ENCODE data around the gene COL23A1. TPM values are rescaled to one million over a fixed set of nuclear protein-coding genes. Genes with fewer than 3 reads are reported as not detected.

The COL23A1 gene
- total RNA-seq, 1 donor from 2014 or later, result 4.3 TPM

DNA sequence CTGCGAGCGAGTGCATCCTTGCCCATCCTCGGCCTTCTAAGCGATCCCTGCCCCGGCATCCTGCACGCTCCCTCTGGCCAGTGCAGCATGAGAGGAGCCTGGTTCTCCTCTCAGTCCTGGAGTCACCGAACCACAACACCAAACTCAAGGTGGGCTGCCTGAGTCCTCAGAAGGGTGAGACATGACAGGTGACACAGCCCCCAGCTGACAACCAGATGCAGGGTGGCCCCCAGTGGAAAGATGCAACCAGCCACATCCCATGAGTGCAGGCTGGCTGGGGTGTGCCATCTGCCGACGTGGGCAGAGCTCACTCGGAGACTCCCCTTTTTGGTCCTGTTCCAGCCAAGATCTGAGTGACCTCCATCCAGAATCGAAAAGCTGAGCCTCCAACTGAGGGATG is 58.4 kb downstream of the COL23A1 start:
- no peak for DNase-seq (ENCODE audit: low spot score in 2 of 2)
- intact Hi-C loops (cut with DNase I), result no loop called here
- Histone ChIP-seq H3K9me3 (no peaks in the 10 kb centered on the region), H3K27ac (no peak overlapping the region), H3K36me3 (no peaks in the 10 kb centered on the region), H3K27me3 (no peaks in the 10 kb centered on the region), H3K4me3 (no peak overlapping the region), H3K4me1 (no peaks in the 10 kb centered on the region)
- TF ChIP-seq, protein P1, sequence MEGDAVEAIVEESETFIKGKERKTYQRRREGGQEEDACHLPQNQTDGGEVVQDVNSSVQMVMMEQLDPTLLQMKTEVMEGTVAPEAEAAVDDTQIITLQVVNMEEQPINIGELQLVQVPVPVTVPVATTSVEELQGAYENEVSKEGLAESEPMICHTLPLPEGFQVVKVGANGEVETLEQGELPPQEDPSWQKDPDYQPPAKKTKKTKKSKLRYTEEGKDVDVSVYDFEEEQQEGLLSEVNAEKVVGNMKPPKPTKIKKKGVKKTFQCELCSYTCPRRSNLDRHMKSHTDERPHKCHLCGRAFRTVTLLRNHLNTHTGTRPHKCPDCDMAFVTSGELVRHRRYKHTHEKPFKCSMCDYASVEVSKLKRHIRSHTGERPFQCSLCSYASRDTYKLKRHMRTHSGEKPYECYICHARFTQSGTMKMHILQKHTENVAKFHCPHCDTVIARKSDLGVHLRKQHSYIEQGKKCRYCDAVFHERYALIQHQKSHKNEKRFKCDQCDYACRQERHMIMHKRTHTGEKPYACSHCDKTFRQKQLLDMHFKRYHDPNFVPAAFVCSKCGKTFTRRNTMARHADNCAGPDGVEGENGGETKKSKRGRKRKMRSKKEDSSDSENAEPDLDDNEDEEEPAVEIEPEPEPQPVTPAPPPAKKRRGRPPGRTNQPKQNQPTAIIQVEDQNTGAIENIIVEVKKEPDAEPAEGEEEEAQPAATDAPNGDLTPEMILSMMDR (IDR thresholded peaks at IDR 0.05), result no peak

DNA sequence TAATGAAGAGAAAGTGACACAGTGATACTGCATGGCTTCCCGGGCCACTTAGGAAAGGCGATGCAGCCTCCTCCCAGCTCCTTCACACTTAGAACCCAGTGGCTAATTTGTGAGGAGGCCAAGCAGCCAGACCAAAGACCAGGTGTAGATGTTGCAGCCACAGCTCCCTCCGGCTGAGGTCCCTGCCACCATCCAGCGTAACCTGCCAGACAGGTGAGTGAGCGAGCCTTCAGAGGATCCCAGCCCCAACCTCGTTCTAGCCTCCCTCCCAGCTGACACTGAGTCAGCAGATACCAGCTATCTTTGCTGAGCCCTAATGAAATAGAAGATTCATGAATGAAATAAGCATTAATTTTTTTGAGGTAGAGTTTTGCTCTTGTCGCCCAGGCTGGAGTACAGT is 59.7 kb downstream of the COL23A1 start:
- DNase-seq (ENCODE audit: low spot score in 2 of 2), result no peak
- Histone ChIP-seq H3K9me3 (no peaks in the 10 kb centered on the region), H3K4me1 (no peaks in the 10 kb centered on the region), H3K27ac (no peak overlapping the region), H3K4me3 (no peak overlapping the region), H3K36me3 (no peaks in the 10 kb centered on the region), H3K27me3 (no peaks in the 10 kb centered on the region)
- intact Hi-C loops (cut with DNase I), result no loop called here
- TF ChIP-seq, protein P1 (IDR thresholded peaks at IDR 0.05), result no peak

DNA sequence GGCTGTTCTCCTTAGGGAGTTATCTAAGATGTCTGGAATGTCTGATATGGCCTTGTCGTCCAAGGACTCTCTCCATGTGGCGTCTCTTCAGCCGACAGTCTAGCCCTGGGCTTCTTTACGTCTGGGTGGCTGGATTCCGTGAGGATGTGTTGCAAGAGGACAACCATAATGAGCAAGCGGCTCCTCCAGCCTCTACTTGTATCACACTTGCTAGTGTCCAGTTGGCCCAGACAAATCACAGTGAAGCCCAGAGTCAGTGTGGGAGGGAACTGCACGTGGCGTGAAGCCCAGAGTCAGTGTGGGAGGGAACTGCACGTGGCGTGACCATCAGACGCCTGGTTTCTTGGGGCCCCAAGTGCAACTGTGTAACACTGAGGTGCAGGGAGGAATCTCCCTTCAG is 61.1 kb downstream of the COL23A1 start:
- Histone ChIP-seq H3K4me3 (no peak overlapping the region), H3K4me1 (no peaks in the 10 kb centered on the region), H3K9me3 (no peaks in the 10 kb centered on the region), H3K27ac (no peak overlapping the region), H3K36me3 (no peaks in the 10 kb centered on the region), H3K27me3 (no peaks in the 10 kb centered on the region)
- intact Hi-C loops (cut with DNase I), result no loop called here
- TF ChIP-seq, protein P1 (IDR thresholded peaks at IDR 0.05), result no peak
- no peak for DNase-seq (ENCODE audit: low spot score in 2 of 2)

DNA sequence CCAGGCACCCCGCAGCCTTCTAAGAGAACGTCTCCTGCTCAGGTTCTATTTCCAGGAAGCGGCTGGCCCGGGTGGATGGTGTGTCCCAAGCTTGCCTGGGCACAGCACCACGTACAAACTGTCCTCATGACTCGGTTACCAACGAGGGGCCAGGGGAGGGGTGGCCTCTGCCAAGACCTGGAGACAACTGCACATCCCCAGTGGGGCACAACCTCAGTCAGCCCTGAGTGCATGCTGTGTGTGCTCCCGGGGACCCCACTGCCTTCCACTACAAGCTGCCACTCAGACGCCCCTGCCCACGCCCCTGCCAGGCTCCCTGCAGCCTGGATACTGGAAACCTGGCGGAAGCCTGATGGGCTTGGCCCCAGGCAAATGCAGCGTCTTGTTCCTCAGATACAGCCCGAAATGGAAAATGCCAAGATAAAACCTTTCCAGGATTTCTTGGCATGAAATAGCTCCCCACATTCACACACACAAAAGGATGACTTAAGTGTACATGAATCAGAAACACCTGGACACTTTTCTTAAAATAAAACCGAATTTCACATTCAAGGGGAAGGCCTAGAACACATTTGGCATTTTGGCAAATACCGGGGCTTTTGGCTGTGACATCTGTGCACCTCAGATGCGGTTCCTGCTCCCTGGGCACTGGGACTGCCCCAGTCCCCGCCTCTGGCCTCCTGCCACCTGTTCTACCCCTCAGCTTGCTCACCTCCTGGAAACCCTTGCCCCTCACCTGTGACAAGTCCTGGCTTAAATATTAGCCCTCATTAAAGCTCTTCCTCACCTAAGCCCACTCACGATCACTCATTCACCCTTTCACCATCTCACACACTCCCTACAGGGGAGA is 62.5 kb downstream of the COL23A1 start:
- Histone ChIP-seq H3K36me3 (no peaks in the 10 kb centered on the region), H3K27me3 (no peaks in the 10 kb centered on the region), H3K27ac (no peak overlapping the region), H3K4me3 (no peak overlapping the region), H3K4me1 (no peaks in the 10 kb centered on the region), H3K9me3 (no peaks in the 10 kb centered on the region)
- intact Hi-C loops (cut with DNase I), result no loop called here
- TF ChIP-seq, protein P1 (IDR thresholded peaks at IDR 0.05), result no peak
- no peak for DNase-seq (ENCODE audit: low spot score in 2 of 2)

DNA sequence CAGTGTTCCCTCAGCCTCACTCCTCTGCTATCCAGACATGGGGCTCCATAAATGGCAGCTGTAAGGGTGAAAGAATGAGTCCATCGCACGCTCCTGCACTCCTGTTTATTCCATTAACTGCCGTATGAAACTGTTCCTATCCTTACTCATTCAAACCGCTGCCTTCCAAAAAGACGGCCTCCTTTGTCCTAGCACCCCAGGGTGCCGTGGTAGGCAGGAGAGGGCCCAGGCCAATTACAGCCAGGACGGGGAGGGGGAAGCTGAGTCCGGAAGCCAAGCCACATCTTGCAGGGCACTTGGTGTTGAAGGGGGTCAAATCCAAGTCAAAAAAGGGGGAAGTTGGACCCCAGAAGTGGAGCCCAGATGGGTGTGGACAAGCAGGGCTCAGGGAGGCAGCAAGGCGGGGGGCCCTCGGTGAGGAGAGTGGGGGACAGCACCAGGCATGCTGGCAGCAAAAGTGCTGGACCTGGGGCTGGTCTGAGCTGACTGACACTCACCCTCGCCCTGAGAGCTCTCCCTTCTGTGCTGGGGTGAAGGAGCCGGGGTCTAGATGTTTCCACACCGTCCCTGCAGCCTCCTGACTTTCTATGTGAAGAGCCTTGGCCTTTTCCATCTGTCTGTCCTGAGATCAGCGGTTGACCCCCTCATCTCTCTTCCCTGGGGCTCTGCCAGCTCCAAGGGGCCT is 63.3 kb downstream of the COL23A1 start:
- Histone ChIP-seq H3K4me1 (no peaks in the 10 kb centered on the region), H3K27ac (no peak overlapping the region), H3K4me3 (no peak overlapping the region), H3K9me3 (no peaks in the 10 kb centered on the region), H3K36me3 (no peaks in the 10 kb centered on the region), H3K27me3 (no peaks in the 10 kb centered on the region)
- TF ChIP-seq, protein P1 (IDR thresholded peaks at IDR 0.05), result no peak
- DNase-seq (ENCODE audit: low spot score in 2 of 2), result no peak
- intact Hi-C loops (cut with DNase I), result no loop called here

All from ascending aorta (tissue), 2 donors.